IMR-90 (cell line): ENCODE measurements around the gene EEPD1. TPM values are rescaled to one million over a fixed set of nuclear protein-coding genes. Genes with fewer than 3 reads are reported as not detected.

Source experiments
- ATAC-seq: fragments of 200-7000 bp; cut with Tn5 transposase; 2 replicates; pipeline ENCODE4 v1.9.1; 2020; ENCODE audit warnings: low read depth, mild to moderate bottlenecking, moderate library complexity
- BruUV-seq: library from RNA; stranded (reverse); fragments of 400-500 nt; replicated peaks from 2 replicates; lab custom pipeline; 2021; lab: Mats Ljungman, UMichigan
- CTCF ChIA-PET: fragments of 300-600 bp; formaldehyde crosslinking; extraction: SDS; loops from one replicate; lab custom pipeline; 2021; ENCODE audit warnings: antibody characterized with exemption; lab: Yijun Ruan, JAX
- POLR2A ChIA-PET: fragments of 300-600 bp; sonication (Branson Sonifier 250); formaldehyde crosslinking; loops from one replicate; lab custom pipeline; 2022; ENCODE audit warnings: antibody characterized with exemption; ENCODE audit not compliant: unreplicated experiment; lab: Charles Lee
- DNase-seq: peaks from one replicate; pipeline ENCODE4 v3.0.0; 2013
- H2AFZ ChIP-seq: replicated peaks from 2 replicates; pipeline ENCODE3; 2013; ENCODE audit warnings: low read length, mild to moderate bottlenecking; ENCODE audit not compliant: poor library complexity
- H2AK5ac ChIP-seq: 2 replicates; pipeline ENCODE4 v1.6.1; 2013; ENCODE audit warnings: low read depth, low read length, inconsistent platforms
- H2AK9ac ChIP-seq: replicated peaks from 2 replicates; pipeline ENCODE3; 2013; ENCODE audit warnings: mild to moderate bottlenecking, low read depth, low read length, moderate library complexity; ENCODE audit not compliant: poor library complexity
- H2BK120ac ChIP-seq: 2 replicates; pipeline ENCODE4 v1.6.1; 2013; ENCODE audit warnings: low read depth, low read length, inconsistent platforms
- H2BK15ac ChIP-seq: 3 replicates; pipeline ENCODE4 v1.6.1; 2013; ENCODE audit warnings: low read depth, low read length, inconsistent platforms
- H2BK20ac ChIP-seq: 2 replicates; pipeline ENCODE4 v1.6.1; 2013; ENCODE audit warnings: low read depth, mild to moderate bottlenecking, inconsistent platforms, low read length, moderate library complexity
- H2BK5ac ChIP-seq: 2 replicates; pipeline ENCODE4 v1.6.1; 2013; ENCODE audit warnings: mild to moderate bottlenecking, low read depth, low read length, inconsistent platforms; ENCODE audit not compliant: poor library complexity, severe bottlenecking
- H3K14ac ChIP-seq: replicated peaks from 2 replicates; pipeline ENCODE4 v1.6.1; 2013; ENCODE audit warnings: low read depth, low read length, inconsistent platforms
- H3K18ac ChIP-seq: 2 replicates; pipeline ENCODE4 v1.6.1; 2013; ENCODE audit warnings: low read depth, low read length, control low read depth
- H3K23ac ChIP-seq: 2 replicates; pipeline ENCODE4 v1.6.1; 2013; ENCODE audit warnings: low read depth, low read length, inconsistent platforms
- H3K27ac ChIP-seq: 2 replicates; pipeline ENCODE4 v1.5.1; 2013; ENCODE audit warnings: mild to moderate bottlenecking, control low read depth, low read length; ENCODE audit not compliant: insufficient read depth
- H3K27me3 ChIP-seq: 2 replicates; pipeline ENCODE4 v1.6.1; 2013; ENCODE audit warnings: low read length; ENCODE audit not compliant: control insufficient read depth, insufficient read depth
- H3K36me3 ChIP-seq: 2 replicates; pipeline ENCODE4 v1.6.1; 2013; ENCODE audit warnings: low read length, mixed read lengths; ENCODE audit not compliant: control insufficient read depth, insufficient read depth
- H3K4ac ChIP-seq: 2 replicates; pipeline ENCODE4 v1.6.1; 2013; ENCODE audit warnings: low read depth, low read length, inconsistent platforms
- H3K4me1 ChIP-seq: 2 replicates; pipeline ENCODE4 v1.6.1; 2013; ENCODE audit warnings: low read length, mixed read lengths; ENCODE audit not compliant: control insufficient read depth, insufficient read depth
- H3K4me2 ChIP-seq: 2 replicates; pipeline ENCODE4 v1.6.1; 2013; ENCODE audit warnings: low read depth, mild to moderate bottlenecking, control low read depth, low read length, moderate library complexity
- H3K4me3 ChIP-seq: 2 replicates; pipeline ENCODE4 v1.5.1; 2013; ENCODE audit warnings: low read depth, mild to moderate bottlenecking, control low read depth, low read length, moderate library complexity; ENCODE audit not compliant: insufficient read depth
- H3K56ac ChIP-seq: 2 replicates; pipeline ENCODE4 v1.6.1; 2013; ENCODE audit warnings: low read length, inconsistent platforms; ENCODE audit not compliant: insufficient read depth; ENCODE audit errors: extremely low read depth
- H3K79me1 ChIP-seq, 2 experiments: 2 replicates each; pipeline ENCODE4 v1.6.1; 2013; ENCODE audit warnings: low read length in 2 of 2, inconsistent platforms in 1 of 2, low read depth in 1 of 2
- H3K9ac ChIP-seq: 2 replicates; pipeline ENCODE4 v1.6.1; 2013; ENCODE audit warnings: low read depth, low read length, control low read depth
- H3K9me1 ChIP-seq: 2 replicates; pipeline ENCODE4 v1.6.1; 2013; ENCODE audit warnings: low read length, inconsistent platforms; ENCODE audit not compliant: insufficient read depth
- H3K9me3 ChIP-seq: 2 replicates; pipeline ENCODE4 v1.6.1; 2013; ENCODE audit warnings: low read length; ENCODE audit not compliant: control insufficient read depth, insufficient read depth
- H4K20me1 ChIP-seq: 2 replicates; pipeline ENCODE4 v1.6.1; 2013; ENCODE audit warnings: low read length, inconsistent platforms; ENCODE audit not compliant: insufficient read depth
- H4K5ac ChIP-seq: 2 replicates; pipeline ENCODE4 v1.6.1; 2013; ENCODE audit warnings: mild to moderate bottlenecking, low read depth, low read length, control low read depth
- H4K8ac ChIP-seq, 2 experiments: 2 replicates each; pipeline ENCODE4 v1.6.1; 2013; ENCODE audit warnings: low read depth in 2 of 2, low read length in 2 of 2, control low read depth in 1 of 2, inconsistent platforms in 1 of 2
- H4K91ac ChIP-seq: 2 replicates; pipeline ENCODE4 v1.6.1; 2013; ENCODE audit warnings: low read depth, low read length, inconsistent platforms; ENCODE audit not compliant: insufficient read depth
- CEBPB ChIP-seq: IDR thresholded peaks from 2 replicates; pipeline ENCODE4 v1.6.1; 2012; ENCODE audit warnings: low read depth, low read length, improper control_type of control experiment
- CTCF ChIP-seq: conservative IDR thresholded peaks from 2 replicates; pipeline ENCODE4 v1.5.1; 2012; ENCODE audit warnings: mild to moderate bottlenecking, low read depth, low read length, improper control_type of control experiment
- ELK1 ChIP-seq: fragments of 150-350 bp; IDR thresholded peaks from 2 replicates; pipeline ENCODE4 v1.6.1; 2016; ENCODE audit warnings: low read depth, mild to moderate bottlenecking, low read length, moderate library complexity, borderline replicate concordance
- FOS ChIP-seq: fragments of 150-350 bp; IDR thresholded peaks from 2 replicates; pipeline ENCODE4 v1.6.1; 2016; ENCODE audit warnings: low read depth, low read length
- MAZ ChIP-seq: IDR thresholded peaks from 2 replicates; pipeline ENCODE4 v1.6.1; 2012; ENCODE audit warnings: low read depth, mild to moderate bottlenecking, low read length, improper control_type of control experiment, moderate library complexity, borderline replicate concordance
- MXI1 ChIP-seq: IDR thresholded peaks from 2 replicates; pipeline ENCODE4 v1.6.1; 2012; ENCODE audit warnings: low read depth, mild to moderate bottlenecking, low read length, moderate library complexity, borderline replicate concordance
- RAD21 ChIP-seq: IDR thresholded peaks from 2 replicates; pipeline ENCODE4 v1.6.1; 2012; ENCODE audit warnings: low read length, improper control_type of control experiment
- SMC3 ChIP-seq: fragments of 150-350 bp; IDR thresholded peaks from 2 replicates; pipeline ENCODE4 v1.6.1; 2016; ENCODE audit warnings: low read depth, mild to moderate bottlenecking, antibody characterized with exemption, low read length, moderate library complexity
- WGBS, 2 experiments: methylation state at CpG; one replicate each; pipeline versions ENCODE4 v1.1.5 to v1.1.7; 2013; ENCODE audit warnings: missing lambda C conversion rate in 2 of 2; ENCODE audit not compliant: insufficient read length in 1 of 2; ENCODE audit errors: extremely low coverage in 2 of 2; 5-methylcytosine and 5-hydroxymethylcytosine counted together
- dilution Hi-C: fragments of 300-500 bp; cut with HindIII; formaldehyde crosslinking; loops from one replicate; pipeline ENCODE4 v1.14.3; 2018; ENCODE audit warnings: low sequenced_read_pairs; ENCODE audit not compliant: unreplicated experiment
- in situ Hi-C: fragments of 300-500 bp; cut with MboI; formaldehyde crosslinking; loops from 3 replicates; pipeline ENCODE4 v1.14.3; 2019; ENCODE audit warnings: low sequenced_read_pairs, inconsistent platforms, mixed read lengths
- intact Hi-C: fragments of 100-400 bp; cut with micrococcal nuclease; formaldehyde crosslinking; loops from 2 replicates; pipeline ENCODE4 v1.10.0; 2022
- polyA plus RNA-seq, 3 experiments: library from polyadenylated mRNA; depleted of rRNA; stranded (reverse); fragments of >200 nt; gene quantifications; 2 replicates each; pipeline ENCODE4 v1.2.3, GENCODE V29; 2012; ENCODE audit warnings: low replicate concordance in 1 of 3
- total RNA-seq: library from RNA; depleted of rRNA; stranded (reverse); fragments of >200 nt; gene quantifications from 2 replicates; pipeline ENCODE4 v1.2.3, GENCODE V29; 2012

EEPD1 gene
- total and polyA plus RNA-seq, 2 of the 4 experiments (the other 2 are of a cell fraction): 7.3 to 15.2 TPM

DNA sequence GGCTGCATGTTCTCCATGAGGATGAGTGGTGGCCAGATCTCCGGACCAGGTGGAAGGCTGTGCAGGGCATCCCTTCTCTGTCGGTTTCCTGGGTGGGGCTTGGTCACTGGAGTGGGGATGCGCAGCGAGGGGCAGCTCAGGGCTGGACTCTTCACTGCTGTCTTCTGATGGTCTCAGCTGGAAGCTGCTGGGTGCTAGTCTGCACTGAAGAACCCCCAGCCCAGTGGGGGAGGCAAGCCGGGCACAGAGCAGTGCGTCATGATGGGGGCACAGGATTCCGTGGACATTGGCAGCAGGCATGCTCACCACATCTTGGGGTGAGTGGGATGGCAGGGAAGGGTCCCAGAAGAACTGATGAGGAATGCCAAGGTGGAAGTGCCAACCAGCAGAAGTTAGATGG, 39.8 kb downstream of the EEPD1 start (continued):
- no peak for TF ChIP-seq CTCF

DNA sequence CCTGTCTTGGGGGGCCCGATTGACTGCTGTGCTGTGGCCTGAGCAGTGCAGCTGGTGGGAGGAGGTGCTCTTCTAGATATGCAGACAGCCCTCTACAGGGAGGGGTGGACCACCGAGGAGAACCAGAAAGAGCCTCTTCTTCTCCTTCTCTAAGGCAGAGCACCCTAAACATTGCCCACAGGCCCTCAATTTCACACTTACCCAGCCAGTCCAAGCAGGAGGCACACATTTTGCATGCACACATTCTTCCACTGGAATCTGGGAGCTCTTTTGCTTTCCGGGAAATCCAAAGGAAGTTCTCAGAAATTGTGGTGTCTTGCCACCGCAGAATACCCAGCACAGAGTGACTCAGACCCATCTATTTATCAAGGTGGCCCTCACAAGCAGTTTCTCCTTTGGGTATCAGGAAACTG, 45.8 kb downstream of the EEPD1 start:
- no peak overlapping the region for H3K4me2 ChIP-seq
- H4K20me1 ChIP-seq: no peaks in the 10 kb centered on the region
- dilution Hi-C loops: no loop called here
- ATAC-seq (no peak), DNase-seq (peak; percentile 50)
- CTCF ChIA-PET: no interaction called here
- peak overlapping the region; percentile 88 for H2AK5ac ChIP-seq
- peak overlapping the region; percentile 37 for H2AFZ ChIP-seq
- H3K4me3 ChIP-seq: no peak overlapping the region
- H3K14ac ChIP-seq: peak overlapping the region; percentile 83
- no peak overlapping the region for H3K56ac ChIP-seq
- H4K8ac ChIP-seq: peak overlapping the region; percentile 51 to 81; a peak in 2 of 4 replicates
- peak overlapping the region; percentile 18 for H2BK5ac ChIP-seq
- in situ Hi-C loops: no loop called here
- peak overlapping the region; percentile 75 for H2BK120ac ChIP-seq
- no peaks in the 10 kb centered on the region for H3K9me3 ChIP-seq
- H4K5ac ChIP-seq: peak overlapping the region; percentile 5; the same call in 1 of the 2 replicates
- peak overlapping the region; percentile 43 for H2BK20ac ChIP-seq
- WGBS, 2 experiments: 78% methylated on average over 1 of the region's 4 CpGs; no CpG with 5 or more reads in 1 of the 2 experiments
- BruUV-seq: no TSS peak
- peaks cover 34% of the 10 kb centered on the region for H3K9me1 ChIP-seq
- no peak overlapping the region for H3K27ac ChIP-seq
- H3K27me3 ChIP-seq: no peaks in the 10 kb centered on the region
- peak overlapping the region; percentile 91; the same call in 2 of the 3 replicates for H2BK15ac ChIP-seq
- POLR2A ChIA-PET: no interaction called here
- H3K79me1 ChIP-seq: peaks cover 28 to 50% of the 10 kb centered on the region in 2 experiments
- no peak overlapping the region; the same call in 1 of the 2 replicates for H3K18ac ChIP-seq
- peak overlapping the region; percentile 72; the same call in 1 of the 2 replicates for H4K91ac ChIP-seq
- H3K23ac ChIP-seq: 0 out of 2 replicates have a peak overlapping the region, but pooled peaks have one; percentile 9
- H3K36me3 ChIP-seq: no peaks in the 10 kb centered on the region
- H3K9ac ChIP-seq: no peak overlapping the region
- H3K4ac ChIP-seq: peak overlapping the region; percentile 39
- H3K4me1 ChIP-seq: peaks cover 23% of the 10 kb centered on the region
- peak overlapping the region; percentile 74 for H2AK9ac ChIP-seq
- no peak for TF ChIP-seq MAZ
- TF ChIP-seq SMC3: no peak
- no peak for TF ChIP-seq MXI1
- TF ChIP-seq CEBPB: no peak
- TF ChIP-seq RAD21: no peak
- TF ChIP-seq ELK1: no peak
- TF ChIP-seq FOS: no peak
- intact Hi-C loops: no loop called here
